Fibroblast of the aortic adventitia (primary cell): Measurements from ENCODE around the gene MGME1. TPM values are rescaled to one million over a fixed set of nuclear protein-coding genes. Genes with fewer than 3 reads are reported as not detected.

ENCODE experiments used
- DNase-seq: peaks from one replicate; pipeline ENCODE4 v3.0.0-alpha.2; 2010; ENCODE audit warnings: low read depth
- H3K4me3 ChIP-seq: 2 replicates; pipeline ENCODE4 v1.5.1; 2011; ENCODE audit warnings: low read depth, mild to moderate bottlenecking, control low read depth, low read length, moderate library complexity
- CTCF ChIP-seq: IDR thresholded peaks from 2 replicates; pipeline ENCODE4 v1.5.1; 2011; ENCODE audit warnings: mild to moderate bottlenecking, low read length, control low read depth, inconsistent platforms; ENCODE audit not compliant: insufficient read depth
- total RNA-seq: library from RNA; depleted of rRNA; stranded (reverse); fragments of >200 nt; gene quantifications from 2 replicates; pipeline ENCODE4 v1.2.3, GENCODE V29; 2012; ENCODE audit warnings: low replicate concordance

The MGME1 gene
- total RNA-seq = 6.3 and 18.6 TPM in 2 replicates

- DNase-seq = peak; percentile 99
- TF ChIP-seq CTCF = no peak
- peak within 1 kb of the TSS; percentile 95 for H3K4me3 ChIP-seq
Measured at GRCh38 chr20:17968366-17969277, at the start of gene MGME1, which contains the start of gene SNX5. TSS of gene MGME1 (plus strand) at chr20:17969018. CDS start at chr20:17969860, 842 bp downstream. TSS of gene SNX5 (minus strand) at chr20:17968794. CDS start at chr20:17968425, 369 bp downstream.

GRCh38 chr20:17919149-17919548, 49.7 kb upstream of the MGME1 start:
- DNase-seq = no peak
- TF ChIP-seq CTCF = no peak
- no peak overlapping the region for H3K4me3 ChIP-seq

GRCh38 chr20:17921774-17922173, 47.0 kb upstream of the MGME1 start:
- no peak for DNase-seq
- TF ChIP-seq CTCF = no peak
- no peak overlapping the region for H3K4me3 ChIP-seq

GRCh38 chr20:17925141-17925939, 43.5 kb upstream of the MGME1 start:
- DNase-seq = peak; percentile 71
- H3K4me3 ChIP-seq = no peak overlapping the region
- TF ChIP-seq CTCF = no peak

GRCh38 chr20:17925940-17926300, 42.9 kb upstream of the MGME1 start:
- DNase-seq = no peak
- no peak overlapping the region for H3K4me3 ChIP-seq
- no peak for TF ChIP-seq CTCF

- DNase-seq = peak; percentile 76
- no peak for TF ChIP-seq CTCF
- no peak overlapping the region for H3K4me3 ChIP-seq
Measured at GRCh38 chr20:17928211-17928611, 40.6 kb upstream of the MGME1 start.
